ENCODE data around the gene MAN1A1. TPM values are rescaled to one million over a fixed set of nuclear protein-coding genes. Genes with fewer than 3 reads are reported as not detected.

MAN1A1 gene
- total RNA-seq, 6 experiments from 2014 or later: 109 to 191 (median 139) TPM

GRCh38 chr6:119209452-119210205 lies 139.9 kb downstream of the MAN1A1 start:
- TF ChIP-seq POLR2A (IDR thresholded peaks at IDR 0.05) (no peak), CTCF (IDR thresholded peaks at IDR 0.05) (no peak)
- H3K4me3 ChIP-seq: no peak overlapping the region
- intact Hi-C loops (cut with DNase I): no loop called here

GRCh38 chr6:119207971-119208725 lies 141.4 kb downstream of the MAN1A1 start:
- TF ChIP-seq CTCF (IDR thresholded peaks at IDR 0.05) (no peak), POLR2A (IDR thresholded peaks at IDR 0.05) (no peak)
- DNase-seq: no peak
- Histone ChIP-seq H3K36me3 (peaks cover 0 to 13% (median 8%) of the 10 kb centered on the region in 4 donors), H3K9me3 (no peaks in the 10 kb centered on the region), H3K27ac (no peak overlapping the region), H3K27me3 (no peaks in the 10 kb centered on the region), H3K4me1 (peaks cover 0 to 31% (median 8%) of the 10 kb centered on the region in 4 donors), H3K4me3 (no peak overlapping the region)
- ATAC-seq: no peak
- intact Hi-C loops (cut with DNase I): no loop called here
- 90% methylated on average over 2 of the region's 2 CpGs for WGBS (ENCODE audit: insufficient coverage, low coverage, low lambda C conversion rate, missing lambda C conversion rate)

More at GRCh38 chr6:119209452-119210205, 139.9 kb downstream of the MAN1A1 start:
- Histone ChIP-seq H3K36me3 (peaks cover 0 to under 1% (median 0%) of the 10 kb centered on the region in 4 donors), H3K4me1 (peaks cover 0 to 35% (median 8%) of the 10 kb centered on the region in 4 donors), H3K27me3 (no peaks in the 10 kb centered on the region), H3K27ac (peak overlapping the region in 1 of 3 donors; percentile 56), H3K9me3 (no peaks in the 10 kb centered on the region)
- ATAC-seq: peak; percentile 91 to 97 (median 93)
- DNase-seq: no peak
- 32% methylated on average over 11 of the region's 11 CpGs for WGBS (ENCODE audit: insufficient coverage, low coverage, low lambda C conversion rate, missing lambda C conversion rate)

- H3K4me1 ChIP-seq: peaks cover 0 to 31% (median 8%) of the 10 kb centered on the region in 4 donors
- H3K27ac ChIP-seq: no peak overlapping the region
- TF ChIP-seq CTCF (IDR thresholded peaks at IDR 0.05) (no peak), POLR2A (IDR thresholded peaks at IDR 0.05) (no peak)
- no peaks in the 10 kb centered on the region for H3K27me3 ChIP-seq
- DNase-seq (no peak), ATAC-seq (no peak)
- intact Hi-C loops (cut with DNase I): no loop called here
- peaks cover 0 to 21% (median 11%) of the 10 kb centered on the region in 4 donors for H3K36me3 ChIP-seq
- H3K4me3 ChIP-seq: no peak overlapping the region
- H3K9me3 ChIP-seq: no peaks in the 10 kb centered on the region
- 89% methylated on average over 1 of the region's 2 CpGs for WGBS (ENCODE audit: insufficient coverage, low coverage, low lambda C conversion rate, missing lambda C conversion rate)
These were observed 142.2 kb downstream of the MAN1A1 start for GRCh38 chr6:119207327-119207726.

GRCh38 chr6:119205911-119206618 lies 143.5 kb downstream of the MAN1A1 start:
- ATAC-seq (peak in 3 of 4 donors; percentile 10 to 31 (median 17)), DNase-seq (no peak)
- intact Hi-C loops (cut with DNase I): no loop called here
- Histone ChIP-seq H3K27ac (no peak overlapping the region), H3K36me3 (peaks cover 0 to 29% (median 11%) of the 10 kb centered on the region in 4 donors), H3K4me1 (peaks cover 0 to 29% (median 7%) of the 10 kb centered on the region in 4 donors), H3K4me3 (no peak overlapping the region), H3K9me3 (no peaks in the 10 kb centered on the region), H3K27me3 (no peaks in the 10 kb centered on the region)
- 65% methylated on average over 7 of the region's 7 CpGs for WGBS (ENCODE audit: insufficient coverage, low coverage, low lambda C conversion rate, missing lambda C conversion rate)
- TF ChIP-seq POLR2A (IDR thresholded peaks at IDR 0.05) (no peak), CTCF (IDR thresholded peaks at IDR 0.05) (no peak)

Data from right lobe of liver (tissue), 6 donors.